HS-5 (cell line): ENCODE data around the gene TNXB.
A peak's percentile ranks its signal among the peaks of the same experiment; 100 is the strongest.
"Not testable (repeated sequence)": the region's sequence is repeated elsewhere in the genome, so short reads cannot be mapped to it uniquely, and the experiment has no call there.

ENCODE experiments used
- DNase-seq: peaks from one replicate; pipeline ENCODE4 v3.0.0-alpha.2; 2012; ENCODE audit warnings: low read depth

TNXB gene

DNA sequence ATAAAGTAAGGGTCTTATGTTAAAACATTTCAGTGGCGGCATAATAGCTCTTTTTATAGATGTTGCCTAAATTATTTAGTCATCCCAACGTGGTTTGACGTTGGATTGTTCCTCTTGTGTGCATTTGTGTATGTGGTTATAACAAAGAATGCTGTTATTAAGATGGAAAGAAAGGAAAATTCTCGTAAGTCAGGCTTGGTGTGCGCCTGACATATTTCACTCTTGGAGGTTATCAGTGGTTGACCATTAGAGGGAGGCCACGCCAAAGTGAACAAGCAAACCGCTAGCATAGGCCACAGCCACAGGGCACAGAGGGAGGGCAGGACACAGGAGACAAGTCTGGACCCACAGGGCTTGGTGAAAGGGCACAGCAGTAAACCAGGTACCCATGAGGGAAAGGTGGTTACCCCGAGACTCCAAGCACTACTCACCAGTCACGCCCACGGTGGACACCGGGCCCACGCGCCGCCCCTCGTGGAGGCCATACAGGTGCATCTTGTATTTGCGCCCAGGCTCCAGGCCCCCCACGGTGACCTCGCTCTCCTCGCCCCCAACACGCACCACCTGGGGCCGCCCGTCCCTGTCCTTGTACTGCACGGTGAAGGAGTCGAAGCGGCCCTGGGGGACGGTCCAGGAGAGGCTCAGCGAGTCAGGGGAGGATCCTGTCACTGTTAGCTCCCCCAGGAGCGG lies 48.0 kb downstream of the TNXB start:
- no peak for DNase-seq

DNA sequence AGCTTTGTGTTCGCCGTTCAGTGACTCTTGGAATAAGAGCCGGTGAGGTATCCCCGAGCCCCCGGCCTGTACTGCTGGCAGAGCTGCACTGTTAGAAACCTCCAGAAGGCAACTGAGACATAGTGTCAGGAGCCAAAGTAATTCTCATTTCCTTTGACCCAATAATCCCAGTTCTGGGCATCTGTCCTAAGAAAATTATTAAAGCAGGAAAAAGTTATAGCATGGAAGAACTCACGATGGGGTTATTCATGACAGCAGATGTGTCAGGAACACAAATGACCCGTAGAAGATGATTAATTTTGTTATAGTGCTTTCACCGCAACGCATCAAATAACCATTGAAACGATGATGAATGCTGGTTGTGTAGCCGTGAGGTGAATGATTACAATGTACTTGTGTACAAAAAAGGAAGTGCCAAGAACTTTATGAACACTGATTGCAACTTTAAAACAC lies 50.6 kb downstream of the TNXB start:
- no peak for DNase-seq

DNA sequence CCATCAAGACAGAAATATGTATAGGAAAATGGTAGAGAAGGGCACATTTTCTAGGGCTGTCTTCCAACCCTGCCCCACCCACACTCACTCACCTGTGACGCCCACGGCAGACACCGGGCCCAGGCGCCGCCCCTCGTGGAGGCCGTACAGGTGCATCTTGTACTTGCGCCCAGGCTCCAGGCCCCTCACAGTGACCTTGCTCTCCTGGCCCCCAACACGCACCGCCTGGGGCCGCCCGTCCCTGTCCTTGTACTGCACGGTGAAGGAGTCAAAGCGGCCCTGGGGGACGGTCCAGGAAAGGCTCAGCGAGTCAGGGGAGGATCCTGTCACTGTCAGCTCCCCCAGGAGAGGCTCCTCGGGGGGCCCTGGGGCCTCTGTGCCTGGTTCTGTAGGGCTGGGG lies 51.2 kb downstream of the TNXB start:
- no peak for DNase-seq

DNA sequence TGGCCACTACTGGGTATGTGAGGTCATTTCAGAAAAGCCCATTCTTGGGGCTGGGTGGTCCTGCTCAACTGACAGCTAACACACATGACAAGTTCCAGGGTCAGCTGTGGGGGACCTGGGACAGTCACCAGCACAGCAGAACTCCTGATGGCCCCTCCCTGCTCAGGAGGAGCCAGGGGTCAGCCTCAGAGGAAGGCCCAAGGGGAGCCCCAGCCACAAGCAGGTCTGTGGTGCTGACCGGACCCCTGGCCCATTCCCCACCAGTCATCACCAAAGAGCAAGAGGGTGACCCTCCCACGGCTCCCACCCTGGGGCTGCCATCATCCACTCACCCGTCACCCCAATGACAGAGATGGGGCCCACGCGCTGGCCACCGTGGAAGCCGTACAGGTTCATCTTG lies 52.9 kb downstream of the TNXB start:
- DNase-seq = no peak

DNA sequence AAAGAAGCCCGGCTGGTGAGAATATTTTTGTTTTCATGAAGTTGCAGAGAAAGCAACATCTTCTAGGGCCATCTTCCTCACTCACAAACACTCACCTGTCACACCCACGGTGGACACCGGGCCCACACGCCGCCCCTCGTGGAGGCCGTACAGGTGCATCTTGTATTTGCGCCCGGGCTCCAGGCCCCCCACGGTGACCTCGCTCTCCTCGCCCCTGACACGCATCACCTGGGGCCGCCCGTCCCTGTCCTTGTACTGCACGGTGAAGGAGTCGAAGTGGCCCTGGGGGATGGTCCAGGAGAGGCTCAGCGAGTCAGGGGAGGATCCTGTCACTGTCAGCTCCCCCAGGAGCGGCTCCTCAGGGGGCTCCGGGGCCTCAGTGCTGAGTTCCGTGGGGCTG lies 53.4 kb downstream of the TNXB start:
- not testable (repeated sequence) for DNase-seq

DNA sequence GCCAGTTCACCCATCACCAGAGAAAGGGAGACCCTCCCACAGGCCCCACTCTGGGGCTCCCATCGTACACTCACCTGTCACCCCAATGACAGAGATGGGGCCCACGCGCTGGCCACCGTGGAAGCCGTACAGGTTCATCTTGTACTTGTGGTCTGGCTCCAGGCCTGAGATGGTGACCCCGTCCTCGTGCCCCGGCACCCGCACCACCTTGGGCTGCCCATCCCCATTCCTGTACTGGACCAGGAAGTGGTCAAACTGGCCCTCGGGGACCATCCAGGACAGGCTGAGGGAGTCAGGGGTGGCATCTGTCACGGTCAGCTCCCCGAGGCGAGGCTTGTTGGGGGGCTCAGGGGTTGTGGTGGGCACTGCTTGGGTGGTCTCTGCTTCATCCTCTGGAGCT lies 55.8 kb downstream of the TNXB start:
- not testable (repeated sequence) for DNase-seq

DNA sequence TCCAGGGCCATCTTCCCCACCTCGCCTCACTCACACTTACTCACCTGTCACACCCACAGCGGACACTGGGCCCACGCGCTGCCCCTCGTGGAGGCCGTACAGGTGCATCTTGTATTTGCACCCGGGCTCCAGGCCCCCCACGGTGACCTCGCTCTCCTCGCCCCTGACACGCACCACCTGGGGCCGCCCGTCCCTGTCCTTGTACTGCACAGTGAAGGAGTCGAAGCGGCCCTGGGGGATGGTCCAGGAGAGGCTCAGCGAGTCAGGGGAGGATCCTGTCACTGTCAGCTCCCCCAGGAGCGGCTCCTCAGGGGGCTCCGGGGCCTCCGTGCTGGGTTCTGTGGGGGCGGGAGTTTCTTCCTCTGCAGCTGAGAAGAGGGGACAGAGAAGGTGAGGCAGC lies 56.5 kb downstream of the TNXB start:
- DNase-seq = not testable (repeated sequence)

DNA sequence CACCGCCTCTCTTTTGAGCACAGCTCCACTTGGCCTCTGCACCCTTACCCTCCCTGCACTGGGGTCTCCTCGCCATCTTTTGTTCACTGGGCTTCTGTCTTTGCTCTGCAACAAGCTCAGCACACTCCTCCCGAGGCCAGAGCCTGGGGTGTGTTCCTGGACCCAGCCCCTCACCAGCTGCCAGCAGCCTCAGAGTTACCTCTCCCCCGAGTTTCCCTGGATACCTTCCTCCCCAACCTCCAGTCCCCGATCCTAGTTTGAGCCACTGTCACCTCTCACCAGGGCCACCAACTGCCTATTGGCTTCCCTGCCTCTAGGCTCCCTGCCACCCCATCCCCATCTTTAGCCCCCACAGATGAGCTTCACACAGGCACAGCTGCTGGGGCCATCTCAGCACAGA lies 58.6 kb downstream of the TNXB start:
- DNase-seq = no peak

DNA sequence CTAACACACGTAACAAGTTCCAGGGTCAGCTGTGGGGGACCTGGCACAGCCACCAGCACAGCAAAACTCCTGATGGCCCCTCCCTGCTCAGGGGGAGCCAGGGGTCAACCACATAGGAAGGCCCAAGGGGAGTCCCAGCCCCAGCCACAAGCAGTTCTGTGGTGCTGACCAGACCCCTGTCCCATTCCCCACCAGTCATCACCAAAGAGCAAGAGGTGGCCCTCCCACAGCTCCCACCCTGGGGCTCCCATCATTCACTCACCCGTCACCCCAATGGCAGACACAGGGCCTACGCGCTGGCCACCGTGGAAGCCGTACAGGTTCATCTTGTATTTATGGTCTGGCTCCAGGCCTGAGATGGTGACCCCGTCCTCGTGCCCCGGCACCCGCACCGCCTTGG lies 59.4 kb downstream of the TNXB start:
- DNase-seq = not testable (repeated sequence)

DNA sequence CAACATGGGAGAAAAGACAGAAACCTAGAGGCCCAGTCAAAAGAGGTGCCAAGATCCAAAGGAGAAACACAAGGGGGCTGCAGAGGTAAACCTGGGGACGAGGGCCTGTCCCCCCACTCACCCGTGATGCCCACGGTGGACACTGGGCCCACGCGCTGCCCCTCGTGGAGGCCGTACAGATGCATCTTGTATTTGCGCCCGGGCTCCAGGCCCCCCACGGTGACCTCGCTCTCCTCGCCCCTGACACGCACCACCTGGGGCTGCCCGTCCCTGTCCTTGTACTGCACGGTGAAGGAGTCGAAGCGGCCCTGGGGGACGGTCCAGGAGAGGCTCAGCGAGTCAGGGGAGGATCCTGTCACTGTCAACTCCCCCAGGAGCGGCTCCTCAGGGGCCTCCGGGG lies 60.0 kb downstream of the TNXB start:
- DNase-seq = not testable (repeated sequence)

DNA sequence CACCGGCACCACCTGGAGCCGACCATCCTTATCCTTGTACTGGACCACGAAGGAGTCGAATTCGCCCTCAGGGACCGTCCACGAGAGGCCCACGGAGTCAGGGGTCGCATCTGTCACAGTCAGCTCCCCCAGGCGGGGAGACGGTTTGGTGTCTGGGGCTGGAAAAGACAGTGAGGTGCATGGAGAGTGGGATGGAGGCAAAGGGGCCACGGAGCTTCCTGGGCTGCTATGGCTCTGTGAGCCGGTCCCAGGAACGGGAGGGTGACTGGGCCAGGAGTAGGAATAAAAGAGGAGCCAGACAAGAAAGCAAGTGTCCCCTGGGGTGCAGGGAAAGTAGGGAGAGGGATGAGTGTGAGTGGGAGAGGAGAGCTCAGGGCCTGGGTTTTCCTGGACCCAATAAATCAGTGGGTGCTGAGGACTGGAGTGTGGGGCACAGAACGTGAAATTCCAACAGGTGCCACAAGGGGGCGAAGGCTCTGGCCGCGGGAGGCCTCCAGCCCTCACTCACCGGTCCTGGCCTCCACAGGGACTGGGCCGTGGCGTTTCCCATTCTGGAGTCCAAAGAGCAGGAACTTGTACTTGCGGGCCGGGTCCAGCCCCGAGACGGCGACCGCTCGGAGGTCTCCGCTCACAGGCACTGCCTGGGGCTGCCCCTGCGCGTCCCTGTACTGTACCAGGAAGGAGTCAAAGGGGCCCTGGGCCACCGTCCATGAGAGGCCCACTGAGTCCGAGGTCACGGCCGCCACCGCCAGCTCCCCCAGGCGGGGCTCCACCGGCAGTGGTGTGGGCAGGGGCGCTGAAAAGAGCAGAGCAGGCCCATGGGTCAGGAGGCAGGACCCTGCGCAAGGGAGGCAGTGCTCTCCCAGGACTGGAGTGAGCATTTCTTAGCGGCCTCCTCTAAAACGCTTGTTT lies 61.0 kb downstream of the TNXB start:
- DNase-seq = peak; percentile 20

DNA sequence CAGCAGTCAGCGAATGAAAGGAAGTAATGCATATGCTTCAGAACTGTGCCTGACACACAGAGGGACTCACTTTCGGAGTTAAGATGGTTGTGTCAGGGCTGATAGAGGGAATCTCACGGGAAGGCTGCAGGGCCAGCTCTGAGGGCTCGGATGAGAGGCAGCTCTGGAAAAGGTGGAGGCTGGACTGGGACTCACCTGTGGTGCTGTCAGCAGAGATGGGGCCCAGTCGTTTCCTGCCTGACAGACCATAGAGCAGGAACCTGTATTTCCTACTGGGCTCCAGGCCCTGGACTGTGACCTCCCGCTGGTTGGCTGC lies 61.6 kb downstream of the TNXB start:
- DNase-seq = no peak

DNA sequence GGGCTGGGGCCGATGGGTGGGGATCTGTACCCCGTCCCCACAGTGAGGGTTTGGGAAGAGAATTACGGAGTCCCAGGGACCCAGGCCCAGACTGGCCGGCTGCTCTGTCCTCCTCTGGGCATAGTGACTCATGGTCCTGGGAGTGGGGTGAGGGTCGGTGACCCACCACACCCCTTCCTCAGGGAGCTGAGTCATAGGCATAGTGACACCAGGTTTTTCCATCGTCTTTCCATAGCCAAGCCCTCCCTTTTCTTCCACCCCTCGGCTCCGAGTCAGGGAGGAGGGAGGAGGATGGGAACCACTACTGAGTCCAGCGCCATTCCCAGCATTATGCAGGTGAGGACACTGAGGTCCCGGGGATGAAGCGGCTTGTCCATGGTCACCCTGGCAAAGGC lies 62.1 kb downstream of the TNXB start:
- no peak for DNase-seq

DNA sequence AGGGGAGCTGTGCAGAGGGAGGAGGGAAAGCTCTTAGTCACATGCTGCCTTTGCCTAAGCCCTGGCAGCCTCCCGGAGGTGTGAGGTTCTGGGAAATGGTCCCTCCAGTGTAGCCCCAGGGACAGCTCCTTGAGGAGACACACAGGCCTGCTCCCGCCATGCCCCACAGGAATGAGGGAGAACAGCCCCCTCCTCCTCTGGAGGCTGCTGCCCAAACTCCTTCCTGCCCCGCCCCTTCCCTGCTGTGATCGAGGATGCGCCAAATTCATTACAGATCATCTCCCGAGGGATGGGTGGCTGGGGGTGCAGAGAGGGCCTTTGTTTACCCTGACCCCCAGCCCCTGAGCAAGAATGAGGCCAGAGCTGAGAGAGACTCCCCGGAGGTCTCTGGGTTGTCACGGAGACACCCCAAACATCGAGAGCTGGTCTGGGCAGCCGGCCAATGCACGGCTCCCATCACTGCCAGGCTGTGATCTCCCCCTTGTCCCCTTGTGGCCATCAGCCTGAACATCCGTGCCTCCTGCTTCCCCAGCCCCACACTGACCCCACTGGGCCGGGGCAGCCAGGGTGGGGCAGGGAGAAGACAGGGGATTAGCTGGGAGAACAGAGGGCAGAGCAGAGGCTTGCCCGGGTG lies 62.6 kb downstream of the TNXB start:
- no peak for DNase-seq

DNA sequence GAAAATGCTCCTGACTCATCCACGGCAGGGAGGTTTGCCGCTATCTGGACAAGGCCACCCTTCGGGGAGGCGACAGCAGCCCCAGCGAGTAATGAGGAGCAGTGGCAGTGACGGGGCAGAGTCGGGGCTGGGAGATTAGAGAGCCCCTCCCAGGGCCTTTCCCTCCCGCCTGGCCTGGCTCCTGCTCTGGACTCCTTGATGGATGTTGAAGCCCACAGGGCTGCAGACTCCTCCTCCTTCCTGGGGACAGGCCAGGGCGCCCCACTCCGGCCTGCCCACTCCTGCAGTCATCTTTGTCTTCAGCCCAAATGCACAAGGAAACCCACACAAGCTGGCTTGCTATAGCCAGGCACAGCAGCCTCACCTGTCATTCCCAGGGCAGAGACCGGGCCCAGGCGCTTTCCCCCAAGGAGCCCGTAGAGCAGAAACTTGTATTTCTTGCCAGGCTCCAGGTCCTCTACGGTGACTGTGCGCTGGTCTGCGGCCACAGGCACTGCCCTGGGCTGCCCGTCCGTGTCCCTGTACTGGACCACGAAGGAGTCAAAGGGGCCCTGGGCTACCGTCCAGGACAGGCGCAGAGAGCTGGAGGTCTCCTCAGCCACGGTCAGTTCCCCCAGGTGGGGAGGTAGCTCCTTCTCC lies 63.2 kb downstream of the TNXB start:
- no peak for DNase-seq

DNA sequence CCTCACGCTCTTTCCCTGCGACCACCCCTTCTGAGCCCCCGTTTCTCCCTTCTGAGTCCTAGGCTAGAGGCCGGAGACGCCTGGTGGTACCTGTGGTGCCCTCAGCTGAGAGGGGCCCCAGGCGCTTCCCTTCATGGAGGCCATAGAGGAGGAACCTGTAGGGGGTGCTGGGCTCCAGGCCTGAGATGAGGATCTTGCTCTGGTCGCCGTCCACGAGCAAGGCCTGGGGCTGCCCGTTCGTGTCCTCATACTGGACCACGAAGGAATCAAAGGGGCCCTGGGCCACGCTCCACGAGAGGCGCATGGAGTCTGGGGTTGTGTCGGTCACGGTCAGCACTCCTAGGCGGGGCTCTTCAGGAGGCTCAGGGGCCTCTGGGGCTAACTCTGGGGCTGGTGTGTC lies 64.2 kb downstream of the TNXB start:
- not testable (repeated sequence) for DNase-seq

DNA sequence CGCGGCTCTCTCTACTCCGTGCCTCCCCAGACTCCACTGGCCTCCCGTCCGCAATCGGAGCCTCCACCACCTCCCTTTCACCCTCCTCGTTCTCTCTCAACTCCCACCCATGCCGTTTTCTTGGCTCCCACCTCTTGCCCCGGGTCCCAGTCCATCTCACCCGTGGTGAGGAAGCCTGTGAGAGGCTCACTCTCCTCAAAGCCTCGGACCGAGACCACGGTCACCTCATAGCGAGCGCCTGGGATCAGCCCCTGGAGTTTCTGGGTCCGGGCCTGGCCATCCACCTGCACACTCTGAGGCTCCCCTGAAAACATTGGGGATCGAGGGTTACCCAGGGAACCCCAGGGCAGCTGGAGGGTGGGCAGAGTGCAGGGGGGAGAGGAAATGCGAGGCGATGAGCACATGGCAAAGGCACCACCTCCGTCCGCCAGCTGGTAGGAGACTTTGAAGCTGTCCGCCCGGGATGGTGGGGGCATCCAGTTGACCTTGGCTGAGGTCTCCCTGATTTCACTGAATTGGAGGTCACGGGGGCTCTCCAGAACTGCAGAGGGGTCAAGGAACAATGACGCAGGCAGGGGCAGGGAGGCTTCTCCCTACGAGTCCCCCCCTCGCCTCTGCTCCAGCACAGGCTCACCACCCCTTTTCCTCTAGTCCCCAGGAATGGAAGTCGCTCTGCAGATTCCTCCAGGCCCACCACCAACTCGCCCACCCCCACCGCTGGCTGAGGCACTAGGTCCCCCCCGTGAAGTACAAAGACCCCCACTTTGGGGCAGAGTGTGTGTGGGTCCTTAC lies 65.4 kb downstream of the TNXB start:
- not testable (repeated sequence) for DNase-seq

DNA sequence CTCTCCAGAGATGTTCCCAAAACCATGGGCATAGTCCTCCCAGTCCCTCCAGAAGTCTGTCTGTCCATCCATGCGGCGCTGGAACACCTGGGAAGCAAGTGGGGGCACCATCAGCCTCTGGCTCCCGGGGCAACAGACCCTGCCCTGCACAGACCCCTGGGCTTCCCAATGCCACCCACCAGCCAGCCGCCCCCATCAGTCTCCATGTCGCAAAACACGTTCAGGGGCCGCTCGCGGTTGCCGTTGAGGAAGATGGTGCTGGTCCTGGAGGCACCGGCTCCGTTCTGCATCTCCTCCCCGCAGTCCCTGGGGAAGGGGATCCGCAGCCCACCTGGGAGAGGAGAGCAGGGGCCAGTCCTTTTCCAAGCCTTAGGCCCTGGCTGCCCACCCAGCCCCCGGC lies 66.9 kb downstream of the TNXB start:
- DNase-seq = not testable (repeated sequence)

DNA sequence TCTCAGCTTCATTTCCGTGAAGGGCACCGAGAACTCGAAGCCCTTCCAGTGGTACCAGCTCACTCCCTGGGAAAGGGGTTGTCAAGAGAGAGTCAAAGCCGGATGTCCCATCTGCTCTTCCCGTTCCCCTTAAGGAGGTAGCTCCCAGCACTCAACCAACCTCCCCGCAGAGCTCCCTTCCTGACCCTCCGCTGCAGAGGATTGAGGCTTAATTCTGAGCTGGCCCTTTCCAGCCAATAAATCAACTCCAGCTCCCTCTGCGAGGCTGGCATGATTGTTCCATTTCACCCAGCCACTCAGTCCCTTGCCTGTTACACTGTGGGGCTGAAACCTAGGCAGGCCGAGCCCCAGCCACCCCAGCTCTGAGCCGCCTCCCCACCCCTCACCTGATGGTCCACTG lies 67.8 kb downstream of the TNXB start:
- DNase-seq = not testable (repeated sequence)

DNA sequence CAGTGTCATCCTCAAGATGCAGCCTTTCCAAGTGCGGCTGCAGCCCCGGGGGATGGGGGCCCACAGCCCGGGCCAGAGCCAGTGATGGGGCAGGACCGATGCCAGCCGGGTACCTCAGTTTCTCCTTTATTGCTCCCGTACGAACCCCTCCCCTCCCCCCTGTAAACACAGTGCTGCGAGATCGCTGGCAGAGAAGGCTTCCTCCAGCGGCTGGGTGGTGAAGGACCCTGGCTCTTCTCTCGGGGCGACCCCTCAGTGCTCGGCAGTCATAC lies 68.2 kb downstream of the TNXB start:
- not testable (repeated sequence) for DNase-seq

DNA sequence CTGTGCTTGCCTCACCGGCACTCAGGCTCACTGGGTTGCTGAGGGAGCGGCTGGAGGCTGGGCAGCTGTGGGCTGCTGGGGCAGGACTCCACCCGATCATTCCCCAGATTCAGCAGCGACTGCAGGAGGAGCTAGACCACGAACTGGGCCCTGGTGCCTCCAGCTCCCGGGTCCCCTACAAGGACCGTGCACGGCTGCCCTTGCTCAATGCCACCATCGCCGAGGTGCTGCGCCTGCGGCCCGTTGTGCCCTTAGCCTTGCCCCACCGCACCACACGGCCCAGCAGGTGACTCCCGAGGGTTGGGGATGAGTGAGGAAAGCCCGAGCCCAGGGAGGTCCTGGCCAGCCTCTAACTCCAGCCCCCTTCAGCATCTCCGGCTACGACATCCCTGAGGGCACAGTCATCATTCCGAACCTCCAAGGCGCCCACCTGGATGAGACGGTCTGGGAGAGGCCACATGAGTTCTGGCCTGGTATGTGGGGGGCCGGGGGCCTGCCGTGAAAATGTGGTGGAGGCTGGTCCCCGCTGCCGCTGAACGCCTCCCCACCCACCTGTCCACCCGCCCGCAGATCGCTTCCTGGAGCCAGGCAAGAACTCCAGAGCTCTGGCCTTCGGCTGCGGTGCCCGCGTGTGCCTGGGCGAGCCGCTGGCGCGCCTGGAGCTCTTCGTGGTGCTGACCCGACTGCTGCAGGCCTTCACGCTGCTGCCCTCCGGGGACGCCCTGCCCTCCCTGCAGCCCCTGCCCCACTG lies 68.7 kb downstream of the TNXB start:
- not testable (repeated sequence) for DNase-seq
